Measurements from ENCODE around the gene RAB1B.

RAB1B gene

GRCh38 chr11:66268244-66268951 lies at the start of gene RAB1B:
Gene RAB1B (plus strand): TSS chr11:66268639. CDS start chr11:66268680, 41 bp downstream.
- peak; percentile 100 for DNase-seq (ENCODE audit: low spot score)

- no peak for DNase-seq (ENCODE audit: low spot score)
Observed at GRCh38 chr11:66218846-66219620, 49.4 kb upstream of the RAB1B start.

GRCh38 chr11:66219846-66220565 lies 48.4 kb upstream of the RAB1B start:
- no peak for DNase-seq (ENCODE audit: low spot score)

GRCh38 chr11:66220566-66220935 lies 47.9 kb upstream of the RAB1B start:
- DNase-seq (ENCODE audit: low spot score) = no peak

GRCh38 chr11:66221012-66221411 lies 47.4 kb upstream of the RAB1B start:
- DNase-seq (ENCODE audit: low spot score) = no peak

GRCh38 chr11:66221726-66222236 lies 46.7 kb upstream of the RAB1B start:
- DNase-seq (ENCODE audit: low spot score) = no peak

GRCh38 chr11:66222358-66223149 lies 45.9 kb upstream of the RAB1B start:
- peak; percentile 92 for DNase-seq (ENCODE audit: low spot score)

GRCh38 chr11:66224226-66224855 lies 44.1 kb upstream of the RAB1B start:
- DNase-seq (ENCODE audit: low spot score) = no peak

- DNase-seq (ENCODE audit: low spot score) = no peak
Observed at GRCh38 chr11:66225066-66225465, 43.4 kb upstream of the RAB1B start.

GRCh38 chr11:66226101-66226500 lies 42.3 kb upstream of the RAB1B start:
- no peak for DNase-seq (ENCODE audit: low spot score)

- no peak for DNase-seq (ENCODE audit: low spot score)
Observed at GRCh38 chr11:66227700-66228099, 40.7 kb upstream of the RAB1B start.

GRCh38 chr11:66228521-66228920 lies 39.9 kb upstream of the RAB1B start:
- DNase-seq (ENCODE audit: low spot score) = no peak

- DNase-seq (ENCODE audit: low spot score) = no peak
Observed at GRCh38 chr11:66230156-66230555, 38.3 kb upstream of the RAB1B start.

GRCh38 chr11:66230978-66231377 lies 37.5 kb upstream of the RAB1B start:
- DNase-seq (ENCODE audit: low spot score) = no peak

GRCh38 chr11:66231561-66231960 lies 36.9 kb upstream of the RAB1B start:
- DNase-seq (ENCODE audit: low spot score) = no peak

- no peak for DNase-seq (ENCODE audit: low spot score)
Observed at GRCh38 chr11:66232769-66233168, 35.7 kb upstream of the RAB1B start.

- no peak for DNase-seq (ENCODE audit: low spot score)
Observed at GRCh38 chr11:66233301-66233700, 35.1 kb upstream of the RAB1B start.

- DNase-seq (ENCODE audit: low spot score) = no peak
Observed at GRCh38 chr11:66235141-66235540, 33.3 kb upstream of the RAB1B start.

- DNase-seq (ENCODE audit: low spot score) = no peak
Observed at GRCh38 chr11:66237867-66238266, 30.6 kb upstream of the RAB1B start.

GRCh38 chr11:66238786-66239413 lies 29.5 kb upstream of the RAB1B start:
- DNase-seq (ENCODE audit: low spot score) = no peak

GRCh38 chr11:66239511-66239910 lies 28.9 kb upstream of the RAB1B start:
- DNase-seq (ENCODE audit: low spot score) = no peak

All from CD4-positive, alpha-beta T cell treated with Interleukin-6 at 100 ng/mL for 8 hours (primary cell).